ENCODE results near the gene ZNF281.
"Not testable (repeated sequence)": the region's sequence is repeated elsewhere in the genome, so short reads cannot be mapped to it uniquely, and the experiment has no call there.

The ZNF281 gene

GRCh38 chr1:200363264-200363933, 46.4 kb downstream of the ZNF281 start:
- H3K27ac ChIP-seq: no peak overlapping the region
- TF ChIP-seq CTCF (IDR thresholded peaks at IDR 0.05) (no peak), ZFX (IDR thresholded peaks at IDR 0.05; ENCODE audit: borderline replicate concordance) (no peak)

DNA sequence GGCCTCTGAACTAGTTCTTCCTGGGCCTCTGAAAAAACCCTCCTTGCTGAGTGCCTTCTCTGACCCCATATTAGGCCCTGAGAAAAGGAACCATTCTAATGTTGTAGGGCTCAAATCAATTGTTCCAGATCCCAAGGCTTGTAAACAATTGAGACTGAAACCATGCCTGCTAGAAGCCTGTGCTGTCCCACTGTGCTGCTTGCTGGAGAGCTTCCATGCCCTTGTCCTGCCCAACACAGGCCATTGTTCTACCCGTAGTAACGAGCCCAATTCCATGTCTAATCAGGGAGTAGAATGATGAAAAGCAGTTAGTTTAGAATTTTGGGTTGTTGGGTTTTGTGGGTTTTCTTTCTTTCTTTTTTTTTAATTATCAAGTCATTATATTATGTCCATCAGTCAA, 47.4 kb downstream of the ZNF281 start:
- TF ChIP-seq ZFX (IDR thresholded peaks at IDR 0.05; ENCODE audit: borderline replicate concordance) (no peak), CTCF (IDR thresholded peaks at IDR 0.05) (no peak)
- no peak overlapping the region for H3K27ac ChIP-seq

GRCh38 chr1:200359610-200360163, 50.1 kb downstream of the ZNF281 start:
- no peak overlapping the region for H3K27ac ChIP-seq
- TF ChIP-seq ZFX (IDR thresholded peaks at IDR 0.05; ENCODE audit: borderline replicate concordance) (no peak), CTCF (IDR thresholded peaks at IDR 0.05) (no peak)

DNA sequence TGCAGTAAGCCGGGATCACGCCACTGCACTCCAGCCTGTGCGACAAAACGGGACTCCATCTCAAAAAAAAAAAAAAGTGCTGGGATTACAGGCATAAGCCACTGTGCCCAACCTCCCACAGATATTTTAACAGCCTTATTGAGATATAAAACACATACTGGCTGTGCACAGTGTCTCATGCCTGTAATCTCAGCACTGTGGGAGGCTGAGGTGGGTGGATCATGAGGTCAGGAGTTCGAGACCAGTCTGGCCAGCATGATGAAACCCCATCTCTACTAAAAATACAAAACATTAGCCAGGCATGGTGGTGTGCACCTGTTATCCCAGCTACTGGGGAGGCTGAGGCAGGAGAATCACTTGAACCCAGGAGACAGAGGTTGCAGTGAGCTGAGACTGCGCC, 51.9 kb downstream of the ZNF281 start:
- not testable (repeated sequence) for H3K27ac ChIP-seq

GRCh38 chr1:200355801-200356200, 54.0 kb downstream of the ZNF281 start:
- TF ChIP-seq CTCF (IDR thresholded peaks at IDR 0.05) (no peak), ZFX (IDR thresholded peaks at IDR 0.05; ENCODE audit: borderline replicate concordance) (no peak)
- H3K27ac ChIP-seq: no peak overlapping the region
